Vagina (tissue), 2 donors: ENCODE results near the gene ZFP3.
"Not testable (repeated sequence)": the region's sequence is repeated elsewhere in the genome, so short reads cannot be mapped to it uniquely, and the experiment has no call there.

ENCODE experiments used
- POLR2AphosphoS5 ChIP-seq, 2 donors: sonication (generic); formaldehyde crosslinking; IDR thresholded peaks; one replicate each; pipeline ENCODE4 v1.9.0; 2017; ENCODE audit warnings: antibody characterized with exemption in 2 of 2, mild to moderate bottlenecking in 2 of 2, low read depth in 1 of 2; ENCODE audit not compliant: insufficient read depth in 1 of 2
- TF ChIP-seq, protein P1 (sequence below), 3 experiments: fragments of 450-650 bp in 2 of 3; fragments of 200-600 bp in 1 of 3; sonication (generic) in 1 of 3; IDR thresholded peaks; one replicate each; pipeline ENCODE4 v1.5.1; 2017 to 2019; ENCODE audit warnings: antibody characterized with exemption in 3 of 3, mild to moderate bottlenecking in 2 of 3, moderate library complexity in 2 of 3

DNA sequence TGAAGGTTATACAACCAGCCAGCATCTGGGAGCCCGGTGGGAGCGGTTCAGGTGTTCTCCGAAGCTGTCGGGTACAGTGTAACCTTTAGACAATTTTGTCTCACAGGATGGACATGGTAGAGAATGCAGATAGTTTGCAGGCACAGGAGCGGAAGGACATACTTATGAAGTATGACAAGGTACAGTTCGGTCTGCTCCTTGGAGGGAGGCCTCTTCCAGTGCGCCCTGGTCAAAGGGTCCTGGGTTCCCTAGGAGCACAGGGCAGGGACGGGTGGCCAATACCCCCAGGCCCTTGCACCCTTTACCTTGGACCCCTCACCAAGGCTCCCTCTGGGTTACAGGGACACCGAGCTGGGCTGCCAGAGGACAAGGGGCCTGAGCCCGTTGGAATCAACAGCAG lies 52.0 kb downstream of the ZFP3 start:
- TF ChIP-seq, protein P1, sequence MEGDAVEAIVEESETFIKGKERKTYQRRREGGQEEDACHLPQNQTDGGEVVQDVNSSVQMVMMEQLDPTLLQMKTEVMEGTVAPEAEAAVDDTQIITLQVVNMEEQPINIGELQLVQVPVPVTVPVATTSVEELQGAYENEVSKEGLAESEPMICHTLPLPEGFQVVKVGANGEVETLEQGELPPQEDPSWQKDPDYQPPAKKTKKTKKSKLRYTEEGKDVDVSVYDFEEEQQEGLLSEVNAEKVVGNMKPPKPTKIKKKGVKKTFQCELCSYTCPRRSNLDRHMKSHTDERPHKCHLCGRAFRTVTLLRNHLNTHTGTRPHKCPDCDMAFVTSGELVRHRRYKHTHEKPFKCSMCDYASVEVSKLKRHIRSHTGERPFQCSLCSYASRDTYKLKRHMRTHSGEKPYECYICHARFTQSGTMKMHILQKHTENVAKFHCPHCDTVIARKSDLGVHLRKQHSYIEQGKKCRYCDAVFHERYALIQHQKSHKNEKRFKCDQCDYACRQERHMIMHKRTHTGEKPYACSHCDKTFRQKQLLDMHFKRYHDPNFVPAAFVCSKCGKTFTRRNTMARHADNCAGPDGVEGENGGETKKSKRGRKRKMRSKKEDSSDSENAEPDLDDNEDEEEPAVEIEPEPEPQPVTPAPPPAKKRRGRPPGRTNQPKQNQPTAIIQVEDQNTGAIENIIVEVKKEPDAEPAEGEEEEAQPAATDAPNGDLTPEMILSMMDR (IDR thresholded peaks at IDR 0.05), result not testable (repeated sequence)
- not testable (repeated sequence) for TF ChIP-seq POLR2AphosphoS5 (IDR thresholded peaks at IDR 0.05; ENCODE audit: insufficient read depth in 1 of 2, low read depth in 1 of 2)
